BLaER1 (cell line): ENCODE results near the gene SETDB2.

Experiments
- H3K27ac ChIP-seq: shearing (Covaris generic); formaldehyde crosslinking; 2 replicates; pipeline ENCODE4 v1.8.1; 2022
- H3K27me3 ChIP-seq: shearing (Covaris generic); formaldehyde crosslinking; 2 replicates; pipeline ENCODE4 v1.8.1; 2022
- H3K36me3 ChIP-seq: shearing (Covaris generic); formaldehyde crosslinking; 2 replicates; pipeline ENCODE4 v1.8.1; 2022
- H3K4me1 ChIP-seq: shearing (Covaris generic); formaldehyde crosslinking; 2 replicates; pipeline ENCODE4 v1.8.1; 2022
- H3K4me2 ChIP-seq: shearing (Covaris generic); formaldehyde crosslinking; 2 replicates; pipeline ENCODE4 v1.8.1; 2022
- H3K4me3 ChIP-seq: shearing (Covaris generic); formaldehyde crosslinking; 2 replicates; pipeline ENCODE4 v1.8.1; 2022
- H3K9ac ChIP-seq: shearing (Covaris generic); formaldehyde crosslinking; 2 replicates; pipeline ENCODE4 v1.8.1; 2022
- H3K9me3 ChIP-seq: shearing (Covaris generic); formaldehyde crosslinking; 2 replicates; pipeline ENCODE4 v1.8.1; 2022
- H4K20me1 ChIP-seq: shearing (Covaris generic); formaldehyde crosslinking; 2 replicates; pipeline ENCODE4 v1.8.1; 2022
- Cebpa-rat ChIP-seq: shearing (Covaris generic); IDR thresholded peaks from 2 replicates; pipeline ENCODE4 v1.8.1; 2022

SETDB2 gene

DNA sequence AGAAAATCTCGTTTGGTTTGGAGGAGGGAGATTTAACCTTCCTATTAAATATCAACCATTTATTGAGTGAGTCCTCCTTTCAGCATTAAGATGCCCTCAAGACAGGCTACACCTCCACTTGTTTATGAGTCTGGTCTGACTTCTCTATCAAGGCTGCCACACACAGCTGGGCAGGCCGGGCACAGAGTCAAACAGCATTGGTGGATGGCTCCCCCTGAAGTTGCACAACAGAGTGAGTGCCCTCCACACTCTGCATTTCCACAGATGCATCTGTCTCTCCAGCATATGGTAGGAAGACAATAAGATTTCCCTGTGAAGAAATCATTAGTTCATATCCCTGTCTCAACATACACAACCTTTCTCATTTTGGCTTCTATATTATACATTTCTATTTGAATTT, 83.0 kb downstream of the SETDB2 start:
- Histone ChIP-seq H3K9me3 (no peaks in the 10 kb centered on the region), H3K27me3 (no peaks in the 10 kb centered on the region), H3K9ac (no peak overlapping the region), H3K4me2 (no peak overlapping the region), H3K4me1 (peaks cover 59% of the 10 kb centered on the region), H3K4me3 (no peak overlapping the region), H3K27ac (no peak overlapping the region), H4K20me1 (no peaks in the 10 kb centered on the region), H3K36me3 (peaks cover 44% of the 10 kb centered on the region)
- peak; percentile 63; the same call in 1 of the 2 replicates for TF ChIP-seq Cebpa-rat

GRCh38 chr13:49528161-49528560, 84.1 kb downstream of the SETDB2 start:
- no peak for TF ChIP-seq Cebpa-rat
- H3K4me3 ChIP-seq = no peak overlapping the region
- no peaks in the 10 kb centered on the region for H3K27me3 ChIP-seq
- peaks cover 35% of the 10 kb centered on the region for H3K36me3 ChIP-seq
- H3K9ac ChIP-seq = no peak overlapping the region
- H4K20me1 ChIP-seq = no peaks in the 10 kb centered on the region
- H3K9me3 ChIP-seq = no peaks in the 10 kb centered on the region
- peaks cover 69% of the 10 kb centered on the region for H3K4me1 ChIP-seq
- H3K4me2 ChIP-seq = peak overlapping the region; percentile 77
- H3K27ac ChIP-seq = peak overlapping the region; percentile 92

DNA sequence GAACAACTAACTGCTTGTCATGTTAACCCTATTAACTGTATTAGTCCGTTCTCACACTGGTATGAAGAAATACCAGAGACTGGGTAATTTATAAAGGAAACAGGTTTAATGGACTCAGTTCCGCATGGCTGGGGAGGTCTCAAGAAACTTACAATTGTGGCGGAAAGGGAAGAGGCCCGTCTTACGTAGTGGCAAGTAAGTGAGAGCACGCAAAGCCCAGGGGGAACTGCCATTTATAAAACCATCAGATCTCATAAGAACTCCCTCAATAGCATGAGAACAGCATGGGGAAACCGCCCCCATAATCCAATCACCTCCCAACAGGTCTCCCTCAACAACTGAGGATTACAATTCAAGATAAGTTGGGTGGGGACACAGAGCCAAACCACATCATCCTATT, 86.4 kb downstream of the SETDB2 start:
- no peaks in the 10 kb centered on the region for H3K9me3 ChIP-seq
- peak overlapping the region; percentile 92 for H3K27ac ChIP-seq
- peak overlapping the region; percentile 77 for H3K4me2 ChIP-seq
- peaks cover 87% of the 10 kb centered on the region for H3K4me1 ChIP-seq
- H3K27me3 ChIP-seq = no peaks in the 10 kb centered on the region
- peak overlapping the region; percentile 70 for H3K9ac ChIP-seq
- H3K36me3 ChIP-seq = peaks cover 25% of the 10 kb centered on the region
- TF ChIP-seq Cebpa-rat = peak; percentile 67; the same call in 1 of the 2 replicates
- peak overlapping the region; percentile 29; the same call in 1 of the 2 replicates for H3K4me3 ChIP-seq
- no peaks in the 10 kb centered on the region for H4K20me1 ChIP-seq

GRCh38 chr13:49532593-49532992, 88.5 kb downstream of the SETDB2 start:
- Histone ChIP-seq H3K9ac (peak overlapping the region; percentile 57), H3K4me2 (peak overlapping the region; percentile 77), H3K36me3 (peaks cover 20% of the 10 kb centered on the region; the same call in 1 of the 2 replicates), H4K20me1 (no peaks in the 10 kb centered on the region), H3K4me3 (no peak overlapping the region), H3K9me3 (no peaks in the 10 kb centered on the region), H3K27me3 (no peaks in the 10 kb centered on the region), H3K27ac (peak overlapping the region; percentile 92), H3K4me1 (peaks cover 98% of the 10 kb centered on the region)
- no peak for TF ChIP-seq Cebpa-rat

- Histone ChIP-seq H3K9ac (peak overlapping the region; percentile 57; the same call in 1 of the 2 replicates), H3K27me3 (no peaks in the 10 kb centered on the region), H3K4me1 (peaks cover 98% of the 10 kb centered on the region), H3K27ac (peak overlapping the region; percentile 92), H3K4me2 (peak overlapping the region; percentile 77), H3K36me3 (peaks cover 24% of the 10 kb centered on the region; the same call in 1 of the 2 replicates), H3K9me3 (no peaks in the 10 kb centered on the region), H3K4me3 (no peak overlapping the region), H4K20me1 (no peaks in the 10 kb centered on the region)
- no peak for TF ChIP-seq Cebpa-rat
Measured at GRCh38 chr13:49533011-49533410, 88.9 kb downstream of the SETDB2 start.

DNA sequence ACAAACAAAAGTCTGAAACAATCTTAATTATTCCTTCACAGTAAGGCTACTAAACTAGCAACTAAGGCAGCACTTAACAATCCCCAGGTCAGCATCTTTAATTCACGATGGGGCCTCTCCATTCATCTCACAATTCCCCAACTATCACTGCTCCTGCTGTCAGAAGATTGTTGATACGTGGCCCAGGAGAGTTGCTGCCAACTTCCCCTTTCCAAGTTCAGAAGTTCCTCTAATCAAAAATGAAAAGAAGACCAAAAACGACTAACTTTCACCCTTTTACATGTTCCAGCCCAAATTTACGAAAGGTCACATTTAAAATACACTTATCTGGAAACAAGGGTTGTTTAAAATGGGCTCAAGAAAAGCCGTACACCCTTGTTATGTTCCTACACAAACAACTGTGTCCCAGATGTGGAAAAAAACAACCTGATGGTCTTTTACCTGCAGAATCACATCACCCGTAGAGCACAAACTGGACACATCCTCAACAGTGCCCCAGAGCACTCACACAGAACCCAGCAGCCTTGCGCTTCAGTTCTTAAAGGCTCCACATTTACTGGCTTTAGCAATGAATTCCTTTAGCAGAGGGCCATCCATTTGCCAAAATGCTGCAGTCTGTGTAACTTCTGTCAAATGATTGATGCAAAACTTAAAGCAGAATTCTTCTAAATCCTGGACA, 89.7 kb downstream of the SETDB2 start:
- H3K4me1 ChIP-seq = peaks cover 98% of the 10 kb centered on the region
- no peaks in the 10 kb centered on the region for H3K9me3 ChIP-seq
- no peaks in the 10 kb centered on the region for H3K27me3 ChIP-seq
- no peak for TF ChIP-seq Cebpa-rat
- H3K4me2 ChIP-seq = peak overlapping the region; percentile 77
- H3K27ac ChIP-seq = peak overlapping the region; percentile 92
- no peaks in the 10 kb centered on the region for H4K20me1 ChIP-seq
- H3K36me3 ChIP-seq = peaks cover 26% of the 10 kb centered on the region; the same call in 1 of the 2 replicates
- no peak overlapping the region; the same call in 1 of the 2 replicates for H3K4me3 ChIP-seq
- H3K9ac ChIP-seq = peak overlapping the region; percentile 63

DNA sequence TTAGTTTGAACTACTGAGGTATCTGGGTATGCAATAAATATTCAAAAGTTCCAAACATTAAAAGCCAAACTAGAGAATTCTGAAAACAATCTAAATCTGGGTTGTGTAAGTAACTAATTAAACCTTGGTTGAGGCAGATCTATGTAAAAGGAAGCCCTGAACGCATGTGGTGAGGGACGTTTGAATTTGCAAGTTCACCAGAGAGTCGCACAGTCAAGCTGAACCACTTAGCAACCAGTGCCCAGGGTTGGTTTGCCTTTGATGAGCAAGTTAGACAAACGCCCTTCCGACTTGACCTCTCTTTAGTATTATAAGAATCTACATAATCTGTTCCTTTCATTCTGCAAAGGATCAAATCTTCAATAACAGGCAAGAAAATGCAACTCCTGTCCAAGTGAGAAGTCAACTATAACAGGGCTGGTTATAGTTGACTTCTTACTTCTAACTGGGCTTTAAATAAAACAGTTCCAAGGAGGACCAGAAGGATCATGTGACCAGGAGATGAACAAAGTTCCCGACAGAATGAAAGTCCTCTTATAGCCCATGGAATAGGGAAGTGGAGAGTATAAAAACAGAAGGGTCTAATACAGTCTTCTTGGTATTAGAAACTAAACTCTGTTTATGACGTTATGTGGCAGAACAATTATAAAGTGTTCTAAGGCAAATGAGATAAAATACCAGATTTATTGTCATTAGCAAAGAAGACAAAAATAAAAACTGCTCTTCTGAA, 92.2 kb downstream of the SETDB2 start:
- no peak for TF ChIP-seq Cebpa-rat
- Histone ChIP-seq H3K4me1 (peaks cover 100% of the 10 kb centered on the region), H3K4me3 (no peak overlapping the region), H3K4me2 (peak overlapping the region; percentile 37), H3K9me3 (no peaks in the 10 kb centered on the region), H3K9ac (no peak overlapping the region), H4K20me1 (no peaks in the 10 kb centered on the region), H3K27me3 (no peaks in the 10 kb centered on the region), H3K36me3 (peaks cover 22% of the 10 kb centered on the region; the same call in 1 of the 2 replicates), H3K27ac (peak overlapping the region; percentile 19)

DNA sequence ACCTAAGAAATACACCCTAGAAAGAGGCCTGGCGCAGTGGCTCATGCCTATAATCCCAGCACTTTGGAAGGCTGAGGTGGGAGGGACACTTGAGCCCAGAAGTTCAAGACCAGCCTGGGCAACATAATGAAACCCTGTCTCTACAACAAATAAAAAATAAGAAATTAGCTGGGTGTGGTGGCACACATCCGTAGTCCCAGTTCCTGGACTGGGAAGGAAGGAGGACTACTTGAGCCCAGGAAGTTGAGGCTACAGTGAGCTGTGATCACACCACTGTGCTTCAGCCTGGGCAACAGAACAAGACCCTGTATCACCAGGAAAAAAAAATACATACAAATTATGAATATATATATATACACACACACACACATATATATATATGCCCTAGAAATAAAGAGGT, 94.3 kb downstream of the SETDB2 start:
- peaks cover 41% of the 10 kb centered on the region for H3K36me3 ChIP-seq
- TF ChIP-seq Cebpa-rat = no peak
- peak overlapping the region; percentile 86 for H3K27ac ChIP-seq
- H3K27me3 ChIP-seq = no peaks in the 10 kb centered on the region
- H3K4me3 ChIP-seq = no peak overlapping the region
- H3K4me1 ChIP-seq = peaks cover 96% of the 10 kb centered on the region
- no peaks in the 10 kb centered on the region for H3K9me3 ChIP-seq
- no peak overlapping the region; the same call in 1 of the 2 replicates for H3K9ac ChIP-seq
- H4K20me1 ChIP-seq = no peaks in the 10 kb centered on the region
- H3K4me2 ChIP-seq = peak overlapping the region; percentile 85

- no peaks in the 10 kb centered on the region for H4K20me1 ChIP-seq
- peak overlapping the region; percentile 86 for H3K27ac ChIP-seq
- no peak overlapping the region for H3K4me3 ChIP-seq
- H3K4me1 ChIP-seq = peaks cover 92% of the 10 kb centered on the region
- H3K9ac ChIP-seq = peak overlapping the region; percentile 72; the same call in 1 of the 2 replicates
- no peaks in the 10 kb centered on the region for H3K9me3 ChIP-seq
- peak overlapping the region; percentile 85 for H3K4me2 ChIP-seq
- no peak for TF ChIP-seq Cebpa-rat
- no peaks in the 10 kb centered on the region for H3K27me3 ChIP-seq
- H3K36me3 ChIP-seq = peaks cover 50% of the 10 kb centered on the region
Measured at GRCh38 chr13:49539313-49539712, 95.2 kb downstream of the SETDB2 start.

DNA sequence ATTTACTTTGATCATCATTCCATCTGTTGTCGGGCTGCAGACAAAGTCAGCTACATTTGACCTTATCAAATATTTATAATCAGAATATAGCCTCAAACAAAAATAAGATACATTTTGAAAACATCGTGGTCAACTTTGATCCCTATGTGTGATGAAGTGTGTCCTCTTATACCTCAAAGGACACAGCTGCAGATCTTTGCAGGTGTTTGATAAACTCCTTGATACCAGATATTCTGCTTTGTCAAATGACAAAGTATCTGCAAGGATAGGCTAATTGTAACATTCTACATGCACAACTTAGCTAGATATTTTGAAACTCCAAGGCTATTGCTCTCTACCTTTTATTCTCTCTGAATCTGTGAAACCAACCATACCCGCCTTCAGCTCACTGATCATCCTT, 95.7 kb downstream of the SETDB2 start:
- Histone ChIP-seq H3K36me3 (peaks cover 52% of the 10 kb centered on the region), H3K4me1 (peaks cover 87% of the 10 kb centered on the region), H3K4me2 (peak overlapping the region; percentile 85), H3K27me3 (no peaks in the 10 kb centered on the region), H3K9ac (peak overlapping the region; percentile 69; the same call in 1 of the 2 replicates), H3K9me3 (no peaks in the 10 kb centered on the region), H4K20me1 (no peaks in the 10 kb centered on the region), H3K4me3 (0 out of 2 replicates have a peak overlapping the region, but pooled peaks have one; percentile 38), H3K27ac (peak overlapping the region; percentile 86)
- TF ChIP-seq Cebpa-rat = no peak
